RPMI7951 (cell line): ENCODE results near the gene AMFR. TPM values are rescaled to one million over a fixed set of nuclear protein-coding genes. Genes with fewer than 3 reads are reported as not detected.

Experiments
- DNase-seq: peaks from one replicate; pipeline ENCODE4 v3.0.0-alpha.2; 2012; ENCODE audit warnings: low read depth
- total RNA-seq: library from RNA; depleted of rRNA; stranded (reverse); fragments of >200 nt; shearing (Covaris generic); gene quantifications from 2 replicates; pipeline ENCODE4 v1.2.3, GENCODE V29; 2014

AMFR gene
- total RNA-seq, 1 experiment from 2014 or later: 105 TPM

DNA sequence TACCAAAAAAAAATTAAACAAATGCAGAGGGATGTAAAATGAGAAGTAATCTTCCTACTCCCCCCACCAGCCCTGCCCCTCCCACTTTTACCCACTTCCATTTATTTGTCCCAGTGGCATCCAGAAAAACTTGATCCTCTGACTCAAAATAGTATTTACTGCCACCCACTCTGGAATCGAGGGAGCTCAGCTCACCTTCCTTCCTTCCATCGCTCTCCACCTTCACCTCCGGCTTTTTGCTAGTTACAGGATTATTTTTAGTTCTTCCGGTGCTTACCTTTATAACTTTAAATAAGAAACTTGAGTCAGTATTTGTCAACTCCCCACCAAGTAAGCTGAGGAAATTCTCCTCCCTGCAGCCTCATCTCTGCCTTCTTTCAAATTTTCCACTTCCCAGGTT, 94.9 kb downstream of the AMFR start:
- DNase-seq: no peak

DNA sequence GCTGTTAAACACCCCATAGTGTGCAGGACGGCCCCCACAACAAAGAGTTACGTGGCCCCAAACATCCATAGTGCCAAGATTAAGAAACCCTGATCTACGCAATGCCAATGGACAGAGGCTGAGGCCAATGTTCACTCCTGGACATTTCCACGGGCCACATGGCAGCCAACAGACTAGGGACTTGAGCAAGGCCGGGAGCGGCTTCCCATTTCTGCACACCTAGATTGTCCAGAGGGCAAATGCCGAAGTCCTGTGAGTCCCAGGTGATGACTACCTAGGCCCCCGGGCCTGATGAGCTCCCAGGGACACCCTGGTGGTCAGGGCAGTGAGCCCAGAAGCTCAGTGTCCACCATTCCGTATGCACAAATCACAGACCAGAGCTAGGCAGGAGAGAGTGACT, 95.5 kb downstream of the AMFR start:
- DNase-seq: no peak

- no peak for DNase-seq
Measured at GRCh38 chr16:56328276-56329022, 96.9 kb downstream of the AMFR start.

DNA sequence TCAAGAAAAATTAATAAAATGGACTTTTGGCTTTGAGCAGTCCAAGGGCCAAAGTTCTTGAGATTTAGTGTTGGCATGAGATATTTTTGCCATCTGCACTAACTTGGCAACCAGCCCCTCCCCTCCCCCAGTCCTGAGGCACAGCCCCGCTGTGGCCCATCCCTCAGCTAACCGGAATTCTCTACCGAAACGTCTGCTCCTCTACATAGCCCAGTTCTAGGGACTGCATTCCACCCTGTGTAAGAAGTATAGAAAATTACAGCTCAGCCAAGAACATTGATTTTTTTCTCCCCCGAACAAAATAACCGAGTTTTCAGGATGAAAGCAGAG, 97.5 kb downstream of the AMFR start:
- no peak for DNase-seq

DNA sequence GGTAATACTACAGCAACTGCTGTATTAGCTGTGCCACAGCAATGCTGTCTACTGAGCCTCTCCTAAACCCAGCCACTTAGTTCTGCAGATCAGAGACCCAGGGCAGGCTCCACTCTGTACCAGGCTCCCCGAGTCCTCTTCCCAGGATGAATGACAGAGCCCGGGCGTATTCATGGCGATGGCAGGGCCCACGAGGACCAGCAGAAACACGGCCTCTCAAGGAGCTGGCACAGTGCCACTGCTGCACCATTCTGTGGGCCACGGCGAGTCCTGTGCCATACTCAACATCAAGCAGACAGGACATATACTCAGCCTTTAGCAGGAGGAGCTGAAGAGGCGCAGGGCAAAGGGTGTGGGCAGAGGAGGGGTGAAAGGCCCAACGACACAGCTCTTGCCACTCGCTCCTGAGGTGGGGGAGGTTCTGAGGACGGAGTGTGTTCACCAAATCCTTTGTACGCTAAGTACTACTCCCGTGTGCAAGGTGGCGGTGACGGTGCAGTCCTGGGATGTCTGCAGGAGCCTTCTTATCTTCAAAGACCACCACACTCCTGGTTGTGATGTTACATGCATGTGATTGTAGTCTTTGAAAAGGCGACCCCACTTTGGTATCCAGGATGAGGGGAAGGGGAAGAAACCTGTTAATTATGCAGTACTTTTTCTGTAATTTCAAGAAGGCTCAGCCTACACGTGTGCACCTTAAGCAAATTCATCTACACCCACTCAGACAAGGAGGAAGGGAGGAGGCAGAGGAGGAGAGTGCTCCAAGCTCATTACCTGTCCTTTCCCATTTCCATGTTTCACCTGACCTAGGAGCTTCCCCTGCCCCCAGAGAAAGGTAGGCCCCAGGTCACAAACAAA, 98.0 kb downstream of the AMFR start:
- DNase-seq: no peak

- DNase-seq: no peak
Measured at GRCh38 chr16:56325956-56326355, 99.4 kb downstream of the AMFR start.

GRCh38 chr16:56324406-56324805, 100.9 kb downstream of the AMFR start:
- DNase-seq: peak; percentile 17

DNA sequence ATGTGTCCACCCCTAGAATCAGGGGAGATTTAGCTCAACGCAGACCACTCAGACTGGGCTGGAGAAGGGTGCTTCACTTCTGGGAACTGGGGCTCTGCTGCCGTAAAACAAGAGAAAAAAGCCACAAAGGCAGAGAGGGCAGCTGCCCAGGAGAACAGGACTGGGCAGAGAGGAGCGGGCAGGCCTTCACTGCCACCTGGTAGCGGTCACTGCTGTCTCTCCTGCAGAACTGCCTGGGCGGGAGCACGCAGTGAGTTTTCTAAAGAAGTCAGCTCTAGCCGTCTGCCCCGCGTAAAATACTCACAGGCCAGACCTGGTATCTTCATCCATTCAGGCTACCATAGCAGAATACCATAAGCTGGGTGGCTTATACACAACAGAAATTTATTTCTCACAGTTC, 103.8 kb downstream of the AMFR start:
- DNase-seq: no peak

- no peak for DNase-seq
Measured at GRCh38 chr16:56320811-56321558, 104.4 kb downstream of the AMFR start.

DNA sequence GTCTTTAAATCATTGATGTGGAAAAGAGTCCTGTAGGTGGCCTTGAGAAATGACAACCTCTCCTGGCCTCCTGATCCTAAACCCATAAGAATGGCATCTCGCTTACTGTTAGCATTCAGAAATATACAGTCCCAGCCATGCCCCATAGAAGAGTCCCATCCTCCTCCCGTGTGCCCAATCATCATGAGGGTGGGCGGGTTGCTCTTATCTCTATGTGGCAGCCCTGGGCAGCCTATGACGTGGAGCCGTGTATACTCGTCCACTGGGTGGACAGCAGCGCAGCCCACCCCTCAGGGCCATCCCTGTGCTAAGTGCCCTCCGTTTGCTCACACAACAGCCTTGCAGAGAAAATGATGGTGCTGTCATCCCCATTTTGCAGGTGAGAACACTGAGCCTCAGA, 105.3 kb downstream of the AMFR start:
- DNase-seq: no peak

- no peak for DNase-seq
Measured at GRCh38 chr16:56319376-56319775, 106.0 kb downstream of the AMFR start.

DNA sequence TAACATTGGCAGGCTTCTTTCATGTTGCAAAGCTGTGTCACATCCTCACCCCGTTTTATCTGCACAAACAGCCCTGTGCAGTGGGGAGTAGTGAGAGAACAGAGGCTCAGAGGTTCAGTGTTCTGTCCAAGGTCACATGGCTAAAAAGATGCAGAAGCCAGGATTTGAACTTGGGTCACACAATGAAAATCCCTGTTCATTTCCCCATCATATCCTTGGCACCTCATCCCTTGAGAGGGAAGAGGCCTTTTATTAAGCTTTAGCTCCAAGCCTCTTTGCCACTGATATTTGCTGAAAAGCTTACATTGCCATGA, 106.6 kb downstream of the AMFR start:
- no peak for DNase-seq

GRCh38 chr16:56317998-56318826, 107.1 kb downstream of the AMFR start:
- DNase-seq: peak; percentile 64

DNA sequence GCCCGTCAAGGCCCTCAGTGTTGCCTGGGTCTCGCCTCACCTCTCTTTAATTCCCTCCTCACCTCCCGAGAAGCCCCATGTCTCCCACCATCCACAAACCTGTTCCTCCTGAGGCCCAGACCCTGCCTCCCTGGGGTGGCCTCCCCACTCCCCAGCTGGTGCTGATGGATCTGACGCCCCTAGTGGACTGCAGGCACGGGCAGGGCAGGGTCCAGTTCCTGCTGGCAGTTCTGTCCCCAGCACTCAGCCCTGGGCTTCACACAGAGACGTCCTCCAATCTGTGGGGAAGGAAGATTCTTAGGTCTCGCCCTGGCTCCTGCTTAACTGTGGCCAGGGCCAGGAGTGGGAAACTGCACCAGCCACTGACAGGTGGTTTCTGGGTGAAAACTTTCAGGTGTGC, 108.8 kb downstream of the AMFR start:
- DNase-seq: no peak

DNA sequence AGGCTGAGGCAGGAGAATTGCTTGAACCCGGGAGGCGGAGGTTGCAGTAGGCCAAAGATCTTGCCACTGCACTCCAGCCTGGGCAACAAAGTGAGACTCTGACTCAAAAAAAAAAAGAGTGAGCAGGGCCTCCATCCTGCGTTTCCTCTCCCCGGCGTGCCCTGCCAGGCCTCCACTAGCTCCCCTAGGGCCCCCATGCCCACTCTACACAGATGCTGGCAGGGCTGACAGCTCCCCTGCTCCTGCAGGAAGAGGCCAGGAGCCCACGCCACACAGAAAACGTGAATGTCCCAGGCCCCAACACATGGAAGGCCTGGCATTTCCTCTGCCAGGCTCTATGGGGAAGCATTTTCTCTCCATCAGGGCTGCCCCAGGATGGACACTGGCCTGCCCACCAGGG, 109.4 kb downstream of the AMFR start:
- no peak for DNase-seq

DNA sequence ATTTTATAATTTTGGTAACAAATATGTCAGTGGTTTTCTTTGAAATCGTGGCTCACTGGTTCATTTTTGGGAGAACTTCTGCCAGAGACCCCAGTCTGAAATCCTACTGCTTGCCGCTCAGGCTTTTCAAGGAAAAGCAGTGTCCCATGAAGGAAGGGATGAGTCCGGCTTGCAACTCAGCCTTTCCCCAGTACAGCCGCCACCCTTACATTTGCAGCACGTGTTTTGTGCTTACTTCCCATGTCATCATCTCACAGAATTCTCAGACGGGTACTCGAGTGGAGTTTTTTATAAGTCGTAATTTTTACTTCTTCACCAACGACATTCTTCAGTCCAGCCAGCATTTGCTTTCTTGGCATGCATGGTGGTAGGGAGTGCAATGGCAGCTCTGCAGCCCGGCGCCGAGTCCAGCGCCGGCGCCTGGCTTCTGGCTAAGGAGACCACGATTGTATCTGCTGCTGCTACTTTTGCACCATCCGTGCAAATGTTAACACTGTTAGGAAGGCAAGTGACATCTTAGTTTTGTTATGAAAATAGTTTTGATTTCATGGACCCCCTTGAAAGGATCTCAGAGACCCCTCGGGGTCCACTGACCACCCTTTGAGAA, 111.0 kb downstream of the AMFR start:
- DNase-seq: no peak

GRCh38 chr16:56312556-56312955, 112.8 kb downstream of the AMFR start:
- DNase-seq: no peak

DNA sequence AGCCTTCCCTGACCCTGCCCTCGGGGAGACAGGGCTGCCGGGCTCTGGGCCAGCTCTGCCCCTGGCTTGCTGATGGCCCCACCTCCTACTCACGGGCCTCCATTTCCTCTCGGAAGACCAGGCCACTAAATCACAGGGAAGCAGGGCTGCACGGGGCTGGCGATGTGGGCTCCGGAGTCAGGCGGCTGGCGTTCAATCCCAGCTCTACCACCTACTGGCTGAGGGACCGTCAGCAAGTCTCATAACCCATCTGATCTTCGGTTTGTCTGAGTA, 113.4 kb downstream of the AMFR start:
- DNase-seq: no peak
